CD14-positive monocyte (primary cell): ENCODE data around the gene PUDP. TPM values are rescaled to one million over a fixed set of nuclear protein-coding genes. Genes with fewer than 3 reads are reported as not detected.

Experiments
- DNase-seq, 3 donors: peaks; one replicate each; pipeline ENCODE4 v3.0.0-alpha.2; 2011 to 2022
- H2AFZ ChIP-seq: 2 replicates; pipeline ENCODE4 v1.6.0; 2012; ENCODE audit warnings: mild to moderate bottlenecking, low read depth, low read length, inconsistent platforms; ENCODE audit not compliant: insufficient read depth, poor library complexity, severe bottlenecking
- H3K27ac ChIP-seq, 2 donors: 1 replicate in 1 of 2; 2 replicates in 1 of 2; pipeline ENCODE4 v1.5.1; 2012 to 2013; ENCODE audit warnings: low read length in 2 of 2, control low read depth in 1 of 2, inconsistent platforms in 1 of 2, low read depth in 1 of 2, mild to moderate bottlenecking in 1 of 2
- H3K27me3 ChIP-seq, 2 donors: one replicate each; pipeline versions ENCODE4 v1.6.0 to v1.6.1; 2011 to 2013; ENCODE audit warnings: low read length in 2 of 2; ENCODE audit not compliant: control insufficient read depth in 2 of 2, insufficient read depth in 2 of 2
- H3K36me3 ChIP-seq, 2 donors: replicated peaks in 1 of 2; 1 replicate in 1 of 2; 2 replicates in 1 of 2; pipeline versions ENCODE4 v1.5.1 to v1.6.1; 2012 to 2013; ENCODE audit warnings: low read length in 2 of 2, control low read depth in 1 of 2, inconsistent platforms in 1 of 2, mild to moderate bottlenecking in 1 of 2; ENCODE audit not compliant: insufficient read depth in 2 of 2, control insufficient read depth in 1 of 2
- H3K4me1 ChIP-seq, 2 donors: 1 replicate in 1 of 2; 2 replicates in 1 of 2; pipeline versions ENCODE4 v1.5.1 to v1.6.1; 2012 to 2013; ENCODE audit warnings: low read length in 2 of 2, control low read depth in 1 of 2, inconsistent platforms in 1 of 2, mild to moderate bottlenecking in 1 of 2, moderate library complexity in 1 of 2; ENCODE audit not compliant: insufficient read depth in 2 of 2, control insufficient read depth in 1 of 2
- H3K4me2 ChIP-seq: replicated peaks from 2 replicates; pipeline ENCODE3; 2012; ENCODE audit warnings: low read length, moderate library complexity, mild to moderate bottlenecking; ENCODE audit not compliant: poor library complexity, severe bottlenecking; ENCODE audit errors: extremely low read depth
- H3K4me3 ChIP-seq, 3 experiments: fragments of 200-600 bp in 1 of 3; sonication (generic) in 1 of 3; replicated peaks in 1 of 3; 1 replicate in 2 of 3; 2 replicates in 1 of 3; pipeline ENCODE4 v1.5.1; 2011 to 2013; ENCODE audit warnings: low read length in 3 of 3, mild to moderate bottlenecking in 3 of 3, control low read depth in 2 of 3, low read depth in 2 of 3, inconsistent platforms in 1 of 3, moderate library complexity in 1 of 3
- H3K79me2 ChIP-seq: 2 replicates; pipeline ENCODE4 v1.6.0; 2012; ENCODE audit warnings: mild to moderate bottlenecking, control low read depth, inconsistent platforms, low read length, moderate library complexity; ENCODE audit not compliant: insufficient read depth
- H3K9ac ChIP-seq: 2 replicates; pipeline ENCODE4 v1.6.0; 2017; ENCODE audit warnings: low read length, mild to moderate bottlenecking; ENCODE audit not compliant: insufficient read depth, poor library complexity, severe bottlenecking
- H3K9me3 ChIP-seq, 2 donors: replicated peaks in 1 of 2; 1 replicate in 1 of 2; 2 replicates in 1 of 2; pipeline versions ENCODE4 v1.5.1 to v1.6.1; 2012 to 2013; ENCODE audit warnings: low read length in 2 of 2, control low read depth in 1 of 2; ENCODE audit not compliant: control insufficient read depth in 1 of 2, insufficient read depth in 1 of 2
- H4K20me1 ChIP-seq: 2 replicates; pipeline ENCODE4 v1.6.0; 2012; ENCODE audit warnings: mild to moderate bottlenecking, low read length, control low read depth, moderate library complexity; ENCODE audit not compliant: insufficient read depth
- H3K27ac Mint-ChIP-seq, 7 donors: one replicate each; pipeline ENCODE4 v1.8.0; 2020; ENCODE audit warnings: mild to moderate bottlenecking in 7 of 7, mixed read lengths in 7 of 7, moderate library complexity in 6 of 7, inconsistent platforms in 2 of 7
- H3K27me3 Mint-ChIP-seq, 3 donors: one replicate each; pipeline ENCODE4 v1.8.0; 2021 to 2022; ENCODE audit warnings: low read depth in 3 of 3, mild to moderate bottlenecking in 3 of 3, mixed read lengths in 3 of 3, moderate library complexity in 3 of 3, inconsistent platforms in 1 of 3
- H3K36me3 Mint-ChIP-seq, 2 donors: one replicate each; pipeline ENCODE4 v1.8.0; 2020; ENCODE audit warnings: mixed read lengths in 2 of 2, inconsistent platforms in 1 of 2, mild to moderate bottlenecking in 1 of 2
- H3K4me1 Mint-ChIP-seq: one replicate; pipeline ENCODE4 v1.8.0; 2020; ENCODE audit warnings: mild to moderate bottlenecking, mixed read lengths
- H3K4me3 Mint-ChIP-seq, 2 donors: one replicate each; pipeline ENCODE4 v1.8.0; 2020; ENCODE audit warnings: mild to moderate bottlenecking in 2 of 2, mixed read lengths in 2 of 2, moderate library complexity in 1 of 2
- H3K9me3 Mint-ChIP-seq, 7 donors: one replicate each; pipeline ENCODE4 v1.8.0; 2020 to 2022; ENCODE audit warnings: mixed read lengths in 7 of 7, mild to moderate bottlenecking in 6 of 7, moderate library complexity in 6 of 7, inconsistent platforms in 2 of 7
- CTCF ChIP-seq: fragments of 200-600 bp; IDR thresholded peaks from one replicate; pipeline ENCODE4 v1.8.0; 2022; ENCODE audit warnings: antibody characterized with exemption, mild to moderate bottlenecking
- WGBS: methylation state at CpG from one replicate; pipeline ENCODE4 v1.1.5; 2013; ENCODE audit warnings: missing lambda C conversion rate; ENCODE audit not compliant: insufficient coverage; 5-methylcytosine and 5-hydroxymethylcytosine counted together
- intact Hi-C, 2 donors: fragments of 100-400 bp; cut with micrococcal nuclease; formaldehyde crosslinking; loops; one replicate each; pipeline versions ENCODE4 v1.15.0 to v1.15.1; 2023
- polyA plus RNA-seq, 3 donors: library from polyadenylated mRNA; depleted of rRNA in 1 of 3; unstranded in 2 of 3; stranded (reverse) in 1 of 3; fragments of 300-500 nt in 2 of 3; fragments of >200 nt in 1 of 3; fragmentation: Illumina TruSeq in 2 of 3; gene quantifications; 1 replicate in 2 of 3; 2 replicates in 1 of 3; pipeline ENCODE4 v1.2.3, GENCODE V29; 2012 to 2021

PUDP gene
- polyA plus RNA-seq, 3 donors = 21.4 to 49.5 (median 45.4) TPM

- peaks cover 10 to 39% of the 10 kb centered on the region in 2 donors for H3K36me3 ChIP-seq
- H3K27ac ChIP-seq = no peak overlapping the region
- TF ChIP-seq CTCF = no peak
- no peaks in the 10 kb centered on the region for H3K27me3 ChIP-seq
- peaks cover 4 to 18% of the 10 kb centered on the region in 2 donors for H3K4me1 ChIP-seq
- intact Hi-C loops = no loop called here
- H4K20me1 ChIP-seq = peaks cover 48% of the 10 kb centered on the region
- WGBS = no CpG with 5 or more reads among the region's 6 CpGs
- H3K4me2 ChIP-seq = no peak overlapping the region
- peaks cover 26 to 66% of the 10 kb centered on the region in 2 donors for H3K36me3 Mint-ChIP-seq
- no peak overlapping the region for H3K4me3 ChIP-seq
- H3K9ac ChIP-seq = no peak overlapping the region
- H3K4me3 Mint-ChIP-seq = no peak overlapping the region
- H3K27ac Mint-ChIP-seq = no peak overlapping the region
- H3K4me1 Mint-ChIP-seq = peaks cover 21% of the 10 kb centered on the region
- H3K9me3 ChIP-seq = no peaks in the 10 kb centered on the region
- no peaks in the 10 kb centered on the region for H3K27me3 Mint-ChIP-seq
- no peak overlapping the region for H2AFZ ChIP-seq
- peaks cover 14% of the 10 kb centered on the region for H3K79me2 ChIP-seq
- DNase-seq = no peak
- H3K9me3 Mint-ChIP-seq = no peaks in the 10 kb centered on the region
Observed at GRCh38 chrX:7093305-7093704, 54.6 kb downstream of the PUDP start.

GRCh38 chrX:7092543-7092942 is 55.4 kb downstream of the PUDP start:
- Histone ChIP-seq H3K79me2 (peaks cover 14% of the 10 kb centered on the region), H3K4me2 (no peak overlapping the region), H3K27ac (no peak overlapping the region), H4K20me1 (peaks cover 42% of the 10 kb centered on the region), H3K4me1 (peaks cover 4 to 18% of the 10 kb centered on the region in 2 donors), H3K9me3 (no peaks in the 10 kb centered on the region), H3K4me3 (no peak overlapping the region), H3K9ac (no peak overlapping the region), H2AFZ (no peak overlapping the region), H3K27me3 (no peaks in the 10 kb centered on the region), H3K36me3 (peaks cover 5 to 31% of the 10 kb centered on the region in 2 donors)
- intact Hi-C loops = no loop called here
- Mint-ChIP-seq H3K4me1 (peaks cover 21% of the 10 kb centered on the region), H3K27ac (peak overlapping the region in 1 of 7 donors; percentile 69), H3K9me3 (no peaks in the 10 kb centered on the region), H3K4me3 (no peak overlapping the region), H3K27me3 (no peaks in the 10 kb centered on the region), H3K36me3 (peaks cover 23 to 65% of the 10 kb centered on the region in 2 donors)
- no peak for TF ChIP-seq CTCF
- no peak for DNase-seq
- no CpG with 5 or more reads among the region's 4 CpGs for WGBS
